Ecto neural progenitor cell (in vitro differentiated cells): ENCODE measurements around the gene KLHL13.
"Not testable (repeated sequence)": the region's sequence is repeated elsewhere in the genome, so short reads cannot be mapped to it uniquely, and the experiment has no call there.

Experiments
- DNase-seq: peaks from one replicate; pipeline ENCODE4 v3.0.0-alpha.2; 2018; ENCODE audit warnings: low spot score

Gene KLHL13

GRCh38 chrX:117992192-117992723 lies 124.4 kb downstream of the KLHL13 start:
- DNase-seq: no peak

- DNase-seq: no peak
Observed at GRCh38 chrX:117990438-117990837, 126.2 kb downstream of the KLHL13 start.

GRCh38 chrX:117989512-117989911 lies 127.1 kb downstream of the KLHL13 start:
- no peak for DNase-seq

- no peak for DNase-seq
Observed at GRCh38 chrX:117987373-117987772, 129.2 kb downstream of the KLHL13 start.

- DNase-seq: no peak
Observed at GRCh38 chrX:117985241-117985640, 131.4 kb downstream of the KLHL13 start.

GRCh38 chrX:117982694-117983392 lies 133.8 kb downstream of the KLHL13 start:
- no peak for DNase-seq

- DNase-seq: no peak
Observed at GRCh38 chrX:117978402-117978801, 138.2 kb downstream of the KLHL13 start.

- DNase-seq: no peak
Observed at GRCh38 chrX:117977526-117977925, 139.1 kb downstream of the KLHL13 start.

- DNase-seq: no peak
Observed at GRCh38 chrX:117973110-117973807, 143.4 kb downstream of the KLHL13 start.

GRCh38 chrX:117972711-117973109 lies 143.9 kb downstream of the KLHL13 start:
- no peak for DNase-seq

- no peak for DNase-seq
Observed at GRCh38 chrX:117969782-117970181, 146.8 kb downstream of the KLHL13 start.

GRCh38 chrX:117969328-117969727 lies 147.3 kb downstream of the KLHL13 start:
- no peak for DNase-seq

- DNase-seq: no peak
Observed at GRCh38 chrX:117959045-117959444, 157.6 kb downstream of the KLHL13 start.

- DNase-seq: no peak
Observed at GRCh38 chrX:117957128-117957527, 159.5 kb downstream of the KLHL13 start.

- DNase-seq: not testable (repeated sequence)
Observed at GRCh38 chrX:117939296-117939695, 177.3 kb downstream of the KLHL13 start.

GRCh38 chrX:117936118-117936517 lies 180.5 kb downstream of the KLHL13 start:
- DNase-seq: no peak

GRCh38 chrX:117930116-117930515 lies 186.5 kb downstream of the KLHL13 start:
- DNase-seq: not testable (repeated sequence)

- DNase-seq: no peak
Observed at GRCh38 chrX:117919755-117920154, 196.9 kb downstream of the KLHL13 start.

- DNase-seq: no peak
Observed at GRCh38 chrX:117910216-117910615, 206.4 kb downstream of the KLHL13 start.

GRCh38 chrX:117898226-117898625 lies 218.4 kb downstream of the KLHL13 start:
- no peak for DNase-seq

- no peak for DNase-seq
Observed at GRCh38 chrX:117895418-117895817, 221.2 kb downstream of the KLHL13 start.

GRCh38 chrX:117892469-117892868 lies 224.1 kb downstream of the KLHL13 start:
- no peak for DNase-seq

GRCh38 chrX:117871796-117872195 lies 244.8 kb downstream of the KLHL13 start:
- DNase-seq: no peak
